NT2/D1 (cell line): ENCODE data around the gene SNRPA1.

Experiments
- SUZ12 ChIP-seq: IDR thresholded peaks from 2 replicates; pipeline ENCODE4 v1.6.1; 2011; ENCODE audit not compliant: insufficient read length, insufficient read depth; ENCODE audit errors: extremely low read depth
- YY1 ChIP-seq: IDR thresholded peaks from 2 replicates; pipeline ENCODE4 v1.6.1; 2011; ENCODE audit not compliant: insufficient read length, insufficient read depth

DNA sequence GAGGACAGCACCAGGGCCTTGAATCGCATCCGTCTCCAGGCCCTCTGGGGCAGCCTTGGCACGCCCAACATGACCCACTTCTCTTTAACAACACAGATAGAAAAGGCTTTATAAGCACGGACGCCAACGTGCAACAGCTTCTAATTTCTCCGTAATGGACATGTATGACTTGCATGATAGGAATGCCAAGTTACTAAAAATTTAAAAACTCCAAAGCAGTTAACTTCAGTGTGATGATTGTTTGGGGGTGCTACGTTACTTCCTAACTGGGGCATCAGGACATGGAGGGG lies 30.9 kb upstream of the SNRPA1 start:
- TF ChIP-seq YY1 (no peak), SUZ12 (no peak)
